Neural cell (in vitro differentiated cells): Measurements from ENCODE around the gene CLNK.

ENCODE experiments used
- CTCF ChIP-seq: fragments of 450-650 bp; IDR thresholded peaks from 2 replicates; pipeline ENCODE4 v1.5.1; 2014; ENCODE audit warnings: antibody characterized with exemption, mild to moderate bottlenecking, moderate library complexity; ENCODE audit not compliant: poor library complexity, severe bottlenecking
- EP300 ChIP-seq: fragments of 450-650 bp; conservative IDR thresholded peaks from 2 replicates; pipeline ENCODE4 v1.6.1; 2014; ENCODE audit warnings: antibody characterized with exemption, mild to moderate bottlenecking, moderate library complexity; ENCODE audit not compliant: poor library complexity, severe bottlenecking
- MXI1 ChIP-seq: fragments of 450-650 bp; conservative IDR thresholded peaks from 2 replicates; pipeline ENCODE4 v1.6.1; 2014; ENCODE audit warnings: antibody characterized with exemption, mild to moderate bottlenecking; ENCODE audit not compliant: poor library complexity, severe bottlenecking
- POLR2AphosphoS5 ChIP-seq: IDR thresholded peaks from 2 replicates; pipeline ENCODE4 v1.6.1; 2012
- RAD21 ChIP-seq: fragments of 450-650 bp; conservative IDR thresholded peaks from 2 replicates; pipeline ENCODE4 v1.6.1; 2014; ENCODE audit warnings: antibody characterized with exemption, mild to moderate bottlenecking, moderate library complexity

- TF ChIP-seq CTCF: no peak
- no peak for TF ChIP-seq MXI1
- TF ChIP-seq EP300: no peak
- no peak for TF ChIP-seq POLR2AphosphoS5
- TF ChIP-seq RAD21: no peak
Observed at GRCh38 chr4:10470505-10470904, 214.1 kb downstream of the CLNK start.
